CD4-positive, alpha-beta T cell treated with Interleukin-10 for 1 hour (primary cell): ENCODE results near the gene SULT1B1.

Experiments used
- DNase-seq: peaks from one replicate; pipeline ENCODE4 v3.0.0-alpha.2; 2020

SULT1B1 gene

DNA sequence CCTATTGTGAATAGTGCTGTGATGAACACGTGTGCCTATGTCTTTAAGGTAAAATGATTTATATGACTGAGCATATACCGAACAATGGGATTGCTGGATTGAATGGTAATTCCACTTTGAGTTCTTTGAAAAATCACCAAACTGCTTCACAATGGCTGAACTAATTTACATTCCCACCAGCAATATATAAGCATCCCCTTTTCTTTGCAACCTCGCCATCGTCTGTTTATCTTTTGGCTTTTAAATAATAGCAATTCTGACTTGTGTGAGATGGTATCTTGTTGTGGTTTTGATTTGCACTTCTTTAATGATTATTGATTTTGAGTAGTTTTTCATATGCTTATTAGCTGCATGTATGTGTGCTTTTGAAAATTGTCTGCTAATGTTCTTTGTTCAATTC, 75.6 kb downstream of the SULT1B1 start:
- no peak for DNase-seq
